WTC11 (cell line): ENCODE data around the gene HNRNPL. TPM values are rescaled to one million over a fixed set of nuclear protein-coding genes. Genes with fewer than 3 reads are reported as not detected.
"Not testable (repeated sequence)": the region's sequence is repeated elsewhere in the genome, so short reads cannot be mapped to it uniquely, and the experiment has no call there.

Source experiments
- ATAC-seq: fragments of 200-7000 bp; cut with Tn5 transposase; 2 replicates; pipeline ENCODE4 v1.10.0; 2021; ENCODE audit warnings: mild to moderate bottlenecking, moderate library complexity
- CTCF ChIA-PET: fragments of 300-600 bp; sonication (Branson Sonifier 250); formaldehyde crosslinking; loops from one replicate; lab custom pipeline; 2021; ENCODE audit warnings: antibody characterized with exemption; lab: Charles Lee
- POLR2A ChIA-PET: fragments of 350-600 bp; sonication (Branson Sonifier 250); formaldehyde crosslinking; loops from one replicate; lab custom pipeline; 2021; ENCODE audit warnings: antibody characterized with exemption; lab: Charles Lee
- DNase-seq: peaks from one replicate; pipeline ENCODE4 v3.0.0; 2021; ENCODE audit warnings: low spot score
- H3K27ac Mint-ChIP-seq: 2 replicates; pipeline ENCODE4 v1.8.0; 2021; ENCODE audit warnings: mixed read lengths
- H3K27me3 Mint-ChIP-seq: 2 replicates; pipeline ENCODE4 v1.8.0; 2021; ENCODE audit warnings: low read depth, mild to moderate bottlenecking, moderate library complexity, mixed read lengths
- H3K36me3 Mint-ChIP-seq: 2 replicates; pipeline ENCODE4 v1.8.0; 2021; ENCODE audit warnings: mixed read lengths
- H3K4me1 Mint-ChIP-seq: 2 replicates; pipeline ENCODE4 v1.8.0; 2022; ENCODE audit warnings: mixed read lengths
- H3K4me3 Mint-ChIP-seq: 2 replicates; pipeline ENCODE4 v1.8.0; 2021; ENCODE audit warnings: mild to moderate bottlenecking, moderate library complexity, mixed read lengths
- H3K9me3 Mint-ChIP-seq: 2 replicates; pipeline ENCODE4 v1.8.0; 2021; ENCODE audit warnings: mixed read lengths
- ATF1 ChIP-seq: sonication (generic); formaldehyde crosslinking; IDR thresholded peaks from 2 replicates; pipeline ENCODE4 v1.8.1; 2023; ENCODE audit warnings: mild to moderate bottlenecking, moderate library complexity, missing genetic modification reagents
- E2F5 ChIP-seq: sonication (generic); formaldehyde crosslinking; IDR thresholded peaks from 2 replicates; pipeline ENCODE4 v1.8.1; 2022; ENCODE audit warnings: mild to moderate bottlenecking, moderate library complexity, missing genetic modification reagents
- EMX1 ChIP-seq: fragments of 250-450 bp; sonication (Bioruptor Pico); IDR thresholded peaks from 2 replicates; pipeline ENCODE4 v1.8.0; 2021; ENCODE audit warnings: mild to moderate bottlenecking
- IRF2 ChIP-seq: sonication (generic); formaldehyde crosslinking; IDR thresholded peaks from 2 replicates; pipeline ENCODE4 v1.8.0; 2022; ENCODE audit warnings: low read depth, missing genetic modification reagents, borderline replicate concordance
- PREB ChIP-seq: sonication (generic); formaldehyde crosslinking; IDR thresholded peaks from 2 replicates; pipeline ENCODE4 v1.8.1; 2022; ENCODE audit warnings: mild to moderate bottlenecking, missing genetic modification reagents, moderate library complexity, borderline replicate concordance
- PRRX2 ChIP-seq: fragments of 250-450 bp; sonication (Bioruptor Pico); IDR thresholded peaks from 2 replicates; pipeline ENCODE4 v1.8.0; 2021; ENCODE audit warnings: mild to moderate bottlenecking
- RORB ChIP-seq: fragments of 250-450 bp; sonication (Bioruptor Pico); IDR thresholded peaks from 2 replicates; pipeline ENCODE4 v1.9.0; 2021; ENCODE audit warnings: mild to moderate bottlenecking
- SMAD3 ChIP-seq: sonication (generic); formaldehyde crosslinking; IDR thresholded peaks from 2 replicates; pipeline ENCODE4 v1.8.0; 2022; ENCODE audit warnings: missing genetic modification reagents, mild to moderate bottlenecking, borderline replicate concordance
- STAT6 ChIP-seq: sonication (generic); formaldehyde crosslinking; conservative IDR thresholded peaks from 2 replicates; pipeline ENCODE4 v1.8.1; 2023; ENCODE audit warnings: mild to moderate bottlenecking, low read depth, missing genetic modification reagents, moderate library complexity
- ZNF219 ChIP-seq: sonication (generic); formaldehyde crosslinking; IDR thresholded peaks from 2 replicates; pipeline ENCODE4 v1.8.0; 2023; ENCODE audit warnings: missing genetic modification reagents, mild to moderate bottlenecking, borderline replicate concordance
- ZNF232 ChIP-seq: sonication (generic); formaldehyde crosslinking; IDR thresholded peaks from 2 replicates; pipeline ENCODE4 v1.8.0; 2022; ENCODE audit warnings: mild to moderate bottlenecking, missing genetic modification reagents
- ZNF263 ChIP-seq: sonication (generic); formaldehyde crosslinking; IDR thresholded peaks from 2 replicates; pipeline ENCODE4 v1.8.1; 2022; ENCODE audit warnings: low read depth, mild to moderate bottlenecking, moderate library complexity, missing genetic modification reagents
- ZNF423 ChIP-seq: fragments of 250-450 bp; sonication (Bioruptor Pico); IDR thresholded peaks from 2 replicates; pipeline ENCODE4 v2.1.2; 2022; ENCODE audit warnings: mild to moderate bottlenecking, moderate library complexity
- ZNF532 ChIP-seq: fragments of 250-450 bp; sonication (Bioruptor Pico); IDR thresholded peaks from 2 replicates; pipeline ENCODE4 v1.9.0; 2021; ENCODE audit warnings: mild to moderate bottlenecking, borderline replicate concordance
- total RNA-seq: library from RNA; stranded (reverse); gene quantifications from 3 replicates; pipeline ENCODE4 v1.2.3, GENCODE V29; 2021

Gene HNRNPL
- total RNA-seq, 1 experiment from 2014 or later: 779 TPM

GRCh38 chr19:38826856-38827551 is 22.8 kb downstream of the HNRNPL start (continued):
- no peak for TF ChIP-seq STAT6 (CRISPR knock-in tag)
- TF ChIP-seq E2F5: no peak
- no peak for TF ChIP-seq ZNF532 (CRISPR knock-in tag)
- TF ChIP-seq ZNF263: no peak
- TF ChIP-seq IRF2 (CRISPR knock-in tag): no peak
- no peak for TF ChIP-seq ZNF423 (CRISPR knock-in tag)
- no peak for TF ChIP-seq SMAD3 (CRISPR knock-in tag)
- TF ChIP-seq PREB (CRISPR knock-in tag): no peak
- no peak for TF ChIP-seq ATF1 (CRISPR knock-in tag)
- no peak for TF ChIP-seq ZNF219 (CRISPR knock-in tag)
- no peak for TF ChIP-seq PRRX2 (CRISPR knock-in tag)
- no peak for TF ChIP-seq ZNF232
- no peak for TF ChIP-seq RORB (CRISPR knock-in tag)
- TF ChIP-seq EMX1 (CRISPR knock-in tag): no peak

GRCh38 chr19:38825936-38826335 is 23.9 kb downstream of the HNRNPL start:
- H3K4me3 Mint-ChIP-seq, CTCF ChIA-PET, DNase-seq, H3K27ac Mint-ChIP-seq, ATAC-seq, POLR2A ChIA-PET: not testable (repeated sequence)
- Mint-ChIP-seq H3K36me3 (peaks cover 46% of the 10 kb centered on the region), H3K4me1 (peaks cover 45% of the 10 kb centered on the region), H3K27me3 (peaks cover 17% of the 10 kb centered on the region), H3K9me3 (peaks cover 18% of the 10 kb centered on the region)

GRCh38 chr19:38821230-38821825 is 28.5 kb downstream of the HNRNPL start:
- H3K9me3 Mint-ChIP-seq: peaks cover 22% of the 10 kb centered on the region
- H3K27ac Mint-ChIP-seq, H3K4me3 Mint-ChIP-seq, ATAC-seq, DNase-seq, POLR2A ChIA-PET: not testable (repeated sequence)
- H3K36me3 Mint-ChIP-seq: peaks cover 51% of the 10 kb centered on the region
- CTCF ChIA-PET: interaction anchor here (0.8 kb wide), 1 partner anchor 52 kb away, joined by 3 read pairs; no protein-coding TSS in a partner anchor
- H3K4me1 Mint-ChIP-seq: peaks cover 37% of the 10 kb centered on the region
- H3K27me3 Mint-ChIP-seq: peaks cover 18% of the 10 kb centered on the region
